Kidney tubule cell (primary cell): Measurements from ENCODE around the gene ACP1.

Source experiments
- DNase-seq: peaks from one replicate; pipeline ENCODE4 v3.0.0-alpha.2; 2018; ENCODE audit warnings: low spot score

Gene ACP1

DNA sequence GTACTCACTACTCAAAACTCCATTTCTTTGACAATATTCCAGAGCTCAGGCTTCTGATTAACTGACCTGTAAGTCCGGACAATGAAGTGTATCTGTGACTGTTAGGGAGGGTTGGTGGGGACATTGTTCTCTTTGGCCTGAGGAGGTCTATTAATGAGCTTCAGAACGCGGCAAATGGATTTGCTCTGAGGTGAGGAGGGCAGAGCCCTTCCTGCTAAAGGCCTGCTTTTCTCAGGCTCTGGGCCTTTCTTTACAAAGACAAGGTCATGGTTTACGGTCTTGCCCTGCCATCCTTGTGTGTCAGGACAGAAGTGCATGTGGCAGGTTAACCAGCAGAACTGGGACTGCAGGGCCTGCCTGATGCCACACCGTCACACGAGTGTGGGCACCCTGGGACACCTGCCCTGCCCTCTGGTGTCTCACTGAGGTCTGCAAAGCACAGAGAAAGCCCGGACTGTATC, 15.9 kb downstream of the ACP1 start:
- DNase-seq = peak; percentile 20

DNA sequence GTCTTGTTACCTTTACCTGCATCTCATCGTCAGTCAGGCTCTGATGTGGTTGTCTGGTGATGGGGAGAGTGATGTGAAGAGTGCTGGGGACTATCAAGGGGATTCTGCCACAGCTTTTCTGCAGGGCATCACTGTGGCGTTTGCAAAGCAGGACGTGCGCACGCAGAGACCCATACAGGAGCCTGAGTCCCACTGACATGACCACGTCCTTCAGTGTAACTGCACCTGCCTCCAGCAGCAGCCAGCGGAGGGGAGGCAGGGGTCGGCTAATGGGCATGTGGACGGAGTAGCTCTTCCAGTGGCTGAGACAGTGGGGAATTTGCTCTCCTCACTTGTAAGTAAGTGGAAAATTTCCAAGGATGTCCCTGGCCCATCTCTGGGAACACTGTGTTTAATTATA, 16.6 kb downstream of the ACP1 start:
- no peak for DNase-seq

DNA sequence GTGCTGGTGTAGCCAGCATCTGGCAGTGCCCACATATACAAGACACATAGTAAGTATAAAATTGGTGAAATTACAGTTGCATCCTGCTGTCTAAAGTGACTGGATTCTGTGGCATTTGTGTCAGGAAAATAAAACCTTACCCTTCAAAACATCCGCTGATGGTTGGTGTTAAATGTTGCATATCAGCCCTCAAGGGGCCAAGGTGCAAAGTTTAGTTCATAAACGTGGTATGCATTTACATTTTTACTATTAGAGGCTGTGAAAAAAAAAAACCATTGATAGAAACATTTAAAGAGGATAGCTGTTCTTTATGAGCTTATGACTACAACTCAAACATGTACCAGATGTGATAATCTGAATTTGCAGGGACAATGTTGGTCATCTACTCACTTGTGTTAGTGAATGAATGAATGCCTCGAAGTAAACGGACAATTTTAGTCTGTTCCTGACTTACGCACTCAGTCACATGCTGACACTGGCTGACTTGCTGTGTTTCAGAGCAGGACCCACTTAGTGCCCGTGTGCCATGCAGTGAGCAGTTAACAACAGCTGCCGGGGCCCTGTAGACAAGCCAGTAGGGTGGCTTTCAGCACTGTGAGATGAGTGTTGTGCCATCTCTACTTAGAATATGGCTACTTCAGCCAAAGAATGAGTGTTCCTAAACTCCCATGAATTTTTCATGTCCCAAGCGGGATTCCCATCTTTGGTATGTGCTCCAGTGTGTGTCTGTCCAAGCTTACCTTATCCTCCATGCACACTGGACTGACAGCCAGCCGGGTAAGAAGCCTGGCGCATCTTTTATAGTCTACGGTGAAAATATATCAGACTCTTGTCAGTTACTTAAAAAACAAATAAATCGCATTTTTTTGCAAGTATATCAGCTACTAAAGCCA, 17.9 kb downstream of the ACP1 start:
- DNase-seq = no peak

DNA sequence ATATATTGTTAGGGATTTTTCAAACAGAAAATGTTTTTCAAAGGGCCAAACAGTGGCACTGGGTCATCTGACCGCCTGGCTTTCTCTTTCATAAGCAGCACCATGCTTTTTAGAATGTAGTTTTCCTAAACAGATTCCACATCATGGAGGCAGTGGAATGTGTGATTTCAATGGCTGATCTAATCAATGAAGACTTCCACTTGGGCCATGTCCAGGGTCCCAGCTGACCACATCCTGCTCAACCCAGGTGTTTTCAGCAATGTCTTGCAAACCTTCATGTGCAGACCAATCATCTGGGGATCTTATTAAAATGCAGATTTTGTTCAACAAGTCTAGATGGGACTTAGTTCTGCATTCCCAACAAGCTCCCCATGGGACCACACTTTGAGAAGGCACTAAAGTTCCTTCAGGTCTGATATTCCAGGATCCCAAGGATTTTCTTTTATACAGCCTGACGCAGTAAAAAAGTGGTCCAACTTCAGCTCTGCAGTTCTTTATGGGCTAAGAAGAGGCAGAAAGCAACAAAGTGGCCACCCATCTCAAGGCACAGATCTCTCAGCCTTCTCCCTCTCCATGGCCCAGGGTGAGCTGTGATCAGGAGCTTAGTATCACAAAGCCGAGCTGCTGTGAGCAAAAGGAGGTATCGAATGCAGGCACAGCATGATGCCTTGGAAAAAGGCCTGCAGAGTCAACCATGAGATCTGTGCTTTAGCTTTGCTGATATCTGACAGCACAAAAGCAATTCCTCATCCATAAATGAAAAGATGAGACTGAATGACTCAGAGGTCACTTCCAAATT, 19.4 kb downstream of the ACP1 start:
- peak; percentile 79 for DNase-seq

DNA sequence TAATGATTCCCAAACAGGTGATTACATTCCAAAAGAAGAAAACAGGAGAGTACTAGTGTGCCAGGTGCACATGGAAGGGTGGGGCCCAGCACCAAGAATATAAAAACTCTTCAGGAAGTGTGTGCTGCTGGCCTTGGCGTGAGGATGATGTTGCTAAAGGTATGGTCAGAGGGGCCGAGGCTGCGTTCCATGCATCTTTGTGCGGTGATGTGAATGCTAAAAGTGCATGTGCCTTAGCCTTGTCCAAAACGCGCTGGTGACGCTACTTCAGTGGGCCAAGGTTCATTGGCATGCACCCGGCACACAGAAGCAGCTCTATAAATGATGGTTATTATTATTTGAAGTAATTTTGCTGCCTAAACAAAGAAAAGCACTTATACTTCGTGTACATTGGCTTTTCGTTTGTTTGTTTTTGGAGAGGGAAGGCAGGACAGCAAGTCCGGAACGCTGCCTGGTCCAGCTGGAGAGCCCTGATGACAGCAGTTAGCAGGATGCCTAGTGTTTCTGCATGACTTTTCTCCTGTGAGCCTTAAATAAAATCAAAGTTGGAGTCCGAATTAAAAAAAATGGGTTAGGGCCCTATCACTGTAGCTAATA, 20.2 kb downstream of the ACP1 start:
- no peak for DNase-seq

DNA sequence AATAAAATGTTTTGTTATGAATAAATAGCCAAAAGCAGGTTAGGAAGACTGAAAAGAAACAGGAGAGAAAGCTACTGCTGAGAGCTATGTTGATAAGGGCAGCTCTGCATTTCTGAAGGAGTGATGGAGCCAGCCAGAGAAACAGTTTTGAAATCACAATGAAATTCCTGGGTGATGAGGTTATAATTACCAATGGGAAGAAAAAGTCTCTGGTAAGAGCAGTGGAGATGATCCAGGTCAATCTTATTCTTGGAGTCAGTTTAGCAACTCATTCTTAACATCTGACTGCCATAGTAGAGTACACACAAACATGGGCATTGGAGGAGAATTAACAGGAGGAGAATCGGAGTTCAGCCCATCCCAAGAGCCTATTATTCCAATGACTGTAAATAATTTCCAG, 20.8 kb downstream of the ACP1 start:
- DNase-seq = peak; percentile 85

DNA sequence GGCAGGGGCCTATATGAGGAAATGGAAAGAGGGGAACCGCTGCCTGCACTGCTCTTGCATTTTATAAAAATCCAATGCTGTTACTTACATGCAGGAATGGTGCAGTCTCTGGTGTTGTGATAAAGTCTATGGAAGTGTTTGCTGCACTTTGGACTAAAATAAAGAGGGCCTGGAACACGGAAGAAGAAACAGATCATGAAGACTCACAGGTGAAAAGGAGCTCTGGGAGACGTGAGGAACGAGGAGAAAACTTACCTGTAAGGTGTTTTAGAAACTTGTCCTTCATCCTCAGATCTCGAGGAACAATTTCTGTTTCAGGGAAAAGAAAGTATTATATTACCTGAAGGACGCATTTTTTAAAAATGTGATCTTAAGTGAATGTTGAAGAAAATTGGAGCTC, 21.3 kb downstream of the ACP1 start:
- DNase-seq = no peak

DNA sequence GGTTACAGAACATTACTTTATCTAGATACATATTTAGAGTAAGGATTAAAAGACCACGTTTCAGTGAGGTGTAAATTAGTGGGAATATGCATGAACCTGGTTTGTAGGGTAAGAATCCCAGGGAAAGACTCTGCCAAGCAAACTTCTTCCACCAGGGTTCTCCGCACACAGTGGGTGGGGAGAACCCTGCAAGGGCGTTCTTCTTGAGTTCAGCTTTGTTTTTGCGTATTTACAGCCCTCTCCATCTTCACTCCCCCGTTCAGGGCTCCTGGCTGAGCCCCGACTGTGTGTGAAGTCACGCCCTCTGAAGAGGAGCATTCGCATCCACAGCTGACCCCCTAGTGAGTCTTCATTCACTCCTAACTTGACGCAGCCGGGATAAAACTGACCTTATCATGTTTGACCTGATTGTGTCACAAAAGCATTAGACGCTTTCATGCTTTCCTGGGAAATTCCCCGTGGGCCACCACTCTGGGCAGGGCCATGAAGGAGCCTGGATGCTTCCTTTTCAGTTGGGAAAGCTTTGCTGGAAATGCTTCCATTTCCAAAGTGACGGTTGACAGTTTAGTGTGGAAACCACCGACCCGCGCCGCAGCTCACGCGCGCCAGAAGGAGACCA, 22.1 kb downstream of the ACP1 start:
- DNase-seq = peak; percentile 60

DNA sequence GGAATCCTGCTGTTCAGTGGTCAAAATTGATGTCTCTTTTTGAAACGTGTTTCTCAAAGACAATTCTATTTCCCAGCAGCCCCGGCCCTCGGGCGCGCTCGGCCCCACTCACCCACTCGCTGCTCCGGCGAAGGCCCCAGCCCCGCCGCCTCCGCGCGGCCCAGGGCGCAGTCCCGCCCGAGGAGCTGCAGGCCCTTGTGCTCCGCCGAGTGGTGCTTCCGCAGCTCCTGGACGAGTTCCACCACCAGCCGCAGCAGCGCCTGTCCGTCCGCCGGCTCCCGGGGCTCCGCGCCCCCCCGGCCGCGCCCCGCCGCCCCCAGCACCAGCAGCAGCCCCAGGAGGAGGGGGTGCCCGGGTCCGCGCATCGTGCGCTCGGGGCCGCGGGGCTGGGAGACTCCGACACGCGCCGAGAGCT, 22.7 kb downstream of the ACP1 start:
- no peak for DNase-seq

DNA sequence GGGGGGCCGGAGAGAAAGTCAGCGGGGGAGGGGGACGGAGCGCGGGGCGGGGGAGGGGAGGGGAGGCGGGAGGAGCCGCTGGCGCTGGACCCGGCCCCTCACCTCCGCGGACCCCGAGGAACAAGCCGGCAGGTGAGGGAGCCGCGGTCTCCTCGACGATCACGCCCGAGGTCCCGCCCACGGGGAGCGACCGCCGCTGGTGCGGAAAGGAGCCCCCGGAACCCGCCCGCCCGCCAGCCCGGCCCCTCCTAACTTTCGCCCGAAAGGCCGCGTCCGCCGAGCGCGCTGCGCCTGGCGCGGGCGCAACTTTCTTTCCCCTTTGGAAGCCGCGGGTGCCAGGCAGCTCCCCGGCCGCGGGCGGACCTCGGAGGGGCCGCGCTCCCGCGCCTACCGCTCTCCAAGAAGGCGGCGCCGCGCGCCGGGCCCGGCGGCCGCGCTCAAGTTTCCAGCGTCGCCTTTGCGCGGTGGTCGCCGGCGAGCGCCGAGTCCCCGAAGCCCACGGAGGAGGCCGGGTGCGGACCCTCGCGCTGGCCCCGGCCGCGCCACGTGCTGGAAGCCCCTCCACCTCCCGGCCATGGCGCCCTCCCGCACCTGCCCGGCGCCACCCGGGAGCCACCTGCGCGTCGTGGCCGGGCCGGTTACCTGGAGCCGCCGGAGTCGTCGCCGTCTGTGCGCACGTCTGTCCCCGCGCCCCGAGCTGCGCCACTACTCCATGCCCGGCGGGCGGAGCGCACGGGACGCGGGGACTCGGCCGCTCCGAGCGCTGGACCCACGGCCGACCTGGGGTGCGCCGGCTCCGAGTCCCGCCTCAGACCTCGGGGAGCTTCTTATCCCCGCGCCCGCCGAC, 23.4 kb downstream of the ACP1 start, which contains the start of gene ALKAL2:
Gene ALKAL2 (minus strand): TSS at position 181 of the 847 bp plus-strand sequence. CDS start 256 bp downstream, outside the sequence.
- no peak for DNase-seq

DNA sequence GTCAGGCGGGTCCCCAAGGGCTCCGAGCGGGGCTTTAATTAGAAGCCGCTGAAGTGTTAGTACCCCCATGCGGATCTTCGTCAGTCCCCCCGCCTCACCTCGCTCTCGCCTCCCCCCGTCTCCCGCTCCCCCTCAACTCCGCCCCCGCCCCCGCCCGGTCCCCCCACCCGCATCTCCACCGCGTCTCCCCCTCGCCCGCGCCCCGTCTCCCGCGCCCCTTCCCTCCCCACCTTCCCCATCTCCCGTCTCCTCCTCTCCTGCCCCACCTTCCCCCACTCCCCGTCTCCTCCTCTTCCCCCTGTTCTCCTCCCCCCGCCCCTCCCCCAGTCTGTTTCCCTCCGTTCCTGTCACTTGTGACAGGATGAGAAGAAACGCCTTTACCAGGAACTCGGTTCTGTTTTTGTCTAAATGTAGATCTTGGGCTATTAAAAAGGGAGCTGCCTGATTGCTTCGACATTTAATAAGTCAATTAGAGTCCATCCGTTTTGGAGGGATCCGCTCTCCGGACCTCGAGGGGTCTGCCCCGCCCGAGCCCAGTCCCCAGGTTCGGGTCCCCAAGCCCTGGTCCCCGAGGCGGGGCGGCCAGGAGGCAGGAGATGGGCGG, 24.1 kb downstream of the ACP1 start:
- no peak for DNase-seq

DNA sequence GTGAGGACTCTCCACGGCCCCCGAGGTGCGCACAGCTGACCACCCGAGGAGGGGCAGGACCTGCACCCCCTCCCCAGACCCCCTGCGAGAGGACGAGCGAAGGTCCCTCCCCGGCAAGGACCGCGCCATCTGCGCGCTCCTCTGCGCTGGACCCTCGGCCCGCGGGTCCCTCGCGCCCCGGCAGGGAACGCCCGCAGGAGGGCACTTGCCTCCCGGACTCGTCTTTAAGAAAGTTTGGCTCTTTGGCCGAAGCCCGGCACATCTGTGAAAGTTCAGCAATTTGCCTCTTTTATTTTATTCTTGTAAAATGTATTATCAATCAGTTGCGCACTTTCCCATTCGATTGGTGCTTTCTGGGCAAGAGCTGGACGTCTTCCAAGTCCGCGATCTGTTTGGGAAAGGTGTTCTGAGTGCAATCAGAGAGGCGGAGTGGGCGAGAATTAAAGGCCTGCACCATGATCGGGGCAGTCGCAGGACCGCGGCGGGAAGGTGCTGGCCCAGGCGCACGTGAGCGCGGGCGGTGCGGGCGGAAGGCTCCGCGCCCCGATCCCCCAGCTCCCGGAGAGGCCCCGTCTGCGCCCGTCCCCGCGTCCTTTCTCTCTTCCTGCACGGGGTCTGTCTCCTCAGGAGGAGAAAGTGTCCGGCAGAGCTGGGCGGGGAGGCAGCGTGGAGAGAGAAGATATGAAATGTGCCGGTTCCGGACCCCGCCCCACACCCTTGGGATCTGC, 24.8 kb downstream of the ACP1 start:
- no peak for DNase-seq

DNA sequence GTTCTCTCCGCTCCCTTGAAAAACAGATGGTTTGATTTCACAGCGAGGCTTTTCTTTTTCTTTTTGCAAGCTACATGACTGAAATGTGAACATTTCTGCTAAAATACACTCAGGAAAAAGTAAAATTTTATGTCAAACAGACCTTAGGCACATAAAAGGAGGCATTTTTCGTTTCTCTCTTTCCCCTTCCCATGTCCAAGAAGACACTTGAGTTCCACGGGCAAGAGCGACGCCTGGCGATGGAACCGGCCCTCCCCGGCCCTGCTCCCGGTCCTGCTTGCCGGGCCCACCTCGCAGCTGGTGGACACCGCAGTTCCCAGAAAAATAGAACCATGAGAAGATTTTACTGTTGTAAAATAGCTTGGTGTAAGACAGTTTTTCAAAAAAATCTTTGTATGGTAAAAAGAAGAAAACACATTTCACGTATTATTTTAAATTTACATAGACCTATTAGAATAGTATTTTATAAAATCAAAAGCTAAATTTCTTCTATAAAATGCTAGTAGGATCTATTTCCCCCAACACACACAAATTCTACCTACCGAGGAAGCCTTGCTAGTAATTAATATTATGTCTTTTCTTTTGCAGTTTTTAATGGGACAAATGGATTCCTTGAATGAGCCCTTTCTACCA, 25.5 kb downstream of the ACP1 start:
- peak; percentile 73 for DNase-seq

DNA sequence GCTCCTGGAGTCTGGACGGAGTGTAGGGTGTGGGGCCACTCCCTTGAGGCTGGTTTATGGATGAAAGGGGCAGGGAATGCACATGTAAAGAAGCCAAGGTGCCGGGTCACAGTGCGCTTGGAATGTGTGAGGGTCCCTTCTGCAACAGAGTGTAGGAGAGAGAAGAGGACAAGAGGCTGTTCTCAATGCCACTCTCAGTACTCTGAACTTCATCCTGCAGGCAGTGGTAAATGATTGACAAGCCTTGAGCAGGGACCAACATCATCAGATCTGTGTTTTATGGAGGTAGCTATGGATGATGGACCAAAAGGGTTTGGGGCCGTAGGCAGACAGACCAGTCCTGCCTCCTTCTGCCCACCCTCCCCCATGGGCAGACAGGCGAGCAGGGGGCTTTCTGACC, 30.3 kb downstream of the ACP1 start:
- no peak for DNase-seq

DNA sequence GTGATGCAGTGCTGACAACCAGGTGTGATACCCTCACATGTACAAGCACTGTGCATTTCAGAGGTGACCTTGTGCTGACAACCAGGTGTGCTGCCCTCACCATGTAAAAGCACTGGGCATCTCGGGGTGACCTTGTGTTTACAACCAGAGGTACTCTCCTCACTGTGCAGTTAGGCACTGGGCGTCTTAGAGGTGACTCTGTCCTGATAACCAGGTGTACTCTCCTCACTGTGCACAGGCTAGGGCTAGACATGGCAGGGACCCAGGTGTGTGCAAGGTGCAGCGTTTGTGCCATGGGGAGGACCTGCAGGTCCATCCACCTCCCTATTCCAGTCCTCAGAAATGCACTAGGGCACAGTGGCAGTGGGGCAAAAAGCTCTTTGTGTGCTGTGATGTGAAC, 31.6 kb downstream of the ACP1 start:
- no peak for DNase-seq

DNA sequence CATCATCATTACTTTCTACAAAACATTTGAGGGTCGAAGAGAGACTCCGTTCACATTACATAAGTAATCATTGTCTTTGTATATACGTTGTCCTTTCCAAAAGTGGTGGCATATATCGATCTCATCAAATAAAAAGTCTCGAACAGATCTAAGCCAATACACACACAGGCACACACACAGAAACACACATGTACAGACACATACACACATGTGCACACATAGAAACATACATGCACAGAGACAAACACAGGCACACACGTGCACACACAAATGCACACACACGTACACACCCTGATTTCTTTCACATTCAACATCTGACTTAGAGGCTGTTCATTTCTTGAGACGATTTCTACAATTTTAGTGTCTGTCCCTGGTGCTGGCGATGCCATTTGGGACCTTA, 40.6 kb downstream of the ACP1 start:
- DNase-seq = no peak

DNA sequence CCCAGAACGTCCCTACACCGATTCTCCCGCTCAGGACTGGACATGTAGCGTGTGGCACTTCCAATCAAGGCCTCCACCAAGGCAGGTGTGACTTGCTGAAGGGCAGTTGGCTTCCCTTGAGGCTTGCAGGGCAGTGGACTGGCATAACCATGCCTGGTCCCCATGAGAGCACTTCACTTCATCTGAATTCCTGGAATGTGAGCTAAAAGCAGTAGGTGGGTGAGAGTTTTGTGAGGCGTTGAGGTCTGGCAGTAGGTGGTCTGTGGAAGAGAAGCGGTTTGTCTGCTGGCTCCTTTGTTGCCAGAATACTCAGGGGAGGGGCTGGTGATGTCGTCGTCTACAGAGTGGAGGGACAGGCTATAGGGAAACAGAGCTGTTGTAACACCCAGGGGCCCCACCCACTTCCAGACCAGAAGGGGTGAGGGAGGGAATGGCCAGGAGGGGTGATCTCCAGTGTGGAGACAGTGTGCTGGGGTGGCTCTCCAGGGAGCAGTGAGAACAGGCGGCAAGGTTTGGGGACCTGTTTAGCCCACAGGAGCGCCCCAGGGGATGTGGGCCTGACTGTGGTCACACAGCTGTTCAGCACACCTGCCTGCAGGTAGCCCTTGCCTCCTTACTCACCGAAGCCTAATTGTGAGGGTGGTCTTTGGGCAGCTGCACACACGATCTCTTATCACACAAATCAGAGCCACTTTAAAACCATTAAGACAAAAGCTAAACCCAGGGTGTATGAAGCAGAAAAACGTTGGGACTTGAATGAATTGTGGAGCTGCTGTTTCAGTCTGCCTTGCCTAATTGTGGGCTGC, 44.6 kb downstream of the ACP1 start:
- no peak for DNase-seq

DNA sequence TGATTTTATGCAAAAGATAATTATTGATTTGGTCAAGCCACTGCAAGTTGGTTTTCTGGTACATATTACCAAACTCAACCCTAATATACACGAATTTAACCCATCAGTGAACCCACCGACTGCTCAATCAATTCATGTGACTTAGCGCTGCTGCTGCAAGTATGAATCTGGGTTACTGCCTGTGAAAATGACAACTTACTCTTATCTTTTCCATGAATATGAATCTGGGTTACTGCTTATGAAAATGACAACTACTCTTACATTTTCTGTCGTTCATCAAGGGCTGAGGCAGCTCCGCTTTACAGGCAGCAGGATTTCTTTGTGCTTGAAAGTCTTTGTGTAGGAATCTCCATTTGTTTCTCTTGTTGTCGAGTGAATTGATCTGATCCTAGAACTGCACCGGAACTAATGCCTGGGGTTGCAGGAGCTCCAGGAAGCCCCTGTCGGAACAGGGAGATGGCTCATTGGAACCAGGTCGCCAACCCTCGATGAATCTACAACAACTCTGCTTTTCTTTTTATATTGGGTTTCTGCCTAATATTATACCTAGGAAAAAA, 45.3 kb downstream of the ACP1 start:
- DNase-seq = no peak
